PFSK-1 (cell line): ENCODE measurements around the gene TIGD1.

Experiments used
- POLR2AphosphoS5 ChIP-seq: IDR thresholded peaks from 2 replicates; pipeline ENCODE4 v1.6.1; 2012; ENCODE audit warnings: low read depth, mild to moderate bottlenecking, control low read depth, low read length, moderate library complexity
- TAF1 ChIP-seq: IDR thresholded peaks from 2 replicates; pipeline ENCODE4 v1.6.1; 2012; ENCODE audit warnings: low read length, control low read depth, borderline replicate concordance; ENCODE audit not compliant: insufficient read depth

DNA sequence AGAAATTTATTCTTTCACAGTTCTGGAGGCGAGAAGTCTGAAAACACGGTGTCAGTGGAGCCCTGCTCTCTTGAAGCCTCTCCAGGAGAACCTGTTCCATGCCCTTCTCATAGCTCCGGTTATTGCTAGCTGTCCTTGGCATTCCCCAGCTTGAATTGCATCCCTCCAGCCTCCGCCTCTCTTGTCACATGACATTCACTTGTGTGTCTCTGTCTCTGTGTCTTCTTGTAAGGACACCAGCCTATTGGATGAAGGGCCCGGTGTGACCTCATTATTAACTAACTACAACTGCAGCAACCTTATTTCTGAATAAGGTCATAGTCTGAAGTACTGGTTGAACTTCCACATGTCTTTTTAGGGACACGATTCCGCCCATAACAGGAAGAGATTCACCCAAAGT, 34.7 kb downstream of the TIGD1 start:
- TF ChIP-seq TAF1 (no peak), POLR2AphosphoS5 (no peak)
